IMR-90 (cell line): ENCODE results near the gene INPP5A.

ENCODE experiments used
- RAD21 ChIP-seq: IDR thresholded peaks from 2 replicates; pipeline ENCODE4 v1.6.1; 2012; ENCODE audit warnings: low read length, improper control_type of control experiment
- TF ChIP-seq, protein P1 (sequence below): conservative IDR thresholded peaks from 2 replicates; pipeline ENCODE4 v1.5.1; 2012; ENCODE audit warnings: mild to moderate bottlenecking, low read depth, low read length, improper control_type of control experiment

DNA sequence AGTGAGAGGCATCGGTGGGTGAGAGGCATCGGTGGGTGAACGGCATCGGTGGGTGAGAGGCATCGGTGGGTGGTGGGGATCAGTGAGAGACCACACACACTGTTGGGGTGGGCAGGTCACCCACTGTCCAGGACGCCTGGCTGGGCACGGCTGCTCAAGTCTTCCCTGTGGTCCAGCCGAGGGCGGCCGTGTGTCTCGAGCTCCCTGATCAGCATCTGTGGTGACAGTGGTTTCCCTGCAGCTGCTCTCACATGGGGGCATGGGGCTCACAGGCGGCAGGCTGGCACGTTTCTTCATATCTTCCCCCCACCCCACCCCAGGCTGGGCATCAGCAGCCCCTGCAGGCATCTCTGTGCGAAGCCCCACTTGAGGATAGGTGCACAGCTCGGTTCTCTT is 170.2 kb downstream of the INPP5A start:
- TF ChIP-seq, protein P1, sequence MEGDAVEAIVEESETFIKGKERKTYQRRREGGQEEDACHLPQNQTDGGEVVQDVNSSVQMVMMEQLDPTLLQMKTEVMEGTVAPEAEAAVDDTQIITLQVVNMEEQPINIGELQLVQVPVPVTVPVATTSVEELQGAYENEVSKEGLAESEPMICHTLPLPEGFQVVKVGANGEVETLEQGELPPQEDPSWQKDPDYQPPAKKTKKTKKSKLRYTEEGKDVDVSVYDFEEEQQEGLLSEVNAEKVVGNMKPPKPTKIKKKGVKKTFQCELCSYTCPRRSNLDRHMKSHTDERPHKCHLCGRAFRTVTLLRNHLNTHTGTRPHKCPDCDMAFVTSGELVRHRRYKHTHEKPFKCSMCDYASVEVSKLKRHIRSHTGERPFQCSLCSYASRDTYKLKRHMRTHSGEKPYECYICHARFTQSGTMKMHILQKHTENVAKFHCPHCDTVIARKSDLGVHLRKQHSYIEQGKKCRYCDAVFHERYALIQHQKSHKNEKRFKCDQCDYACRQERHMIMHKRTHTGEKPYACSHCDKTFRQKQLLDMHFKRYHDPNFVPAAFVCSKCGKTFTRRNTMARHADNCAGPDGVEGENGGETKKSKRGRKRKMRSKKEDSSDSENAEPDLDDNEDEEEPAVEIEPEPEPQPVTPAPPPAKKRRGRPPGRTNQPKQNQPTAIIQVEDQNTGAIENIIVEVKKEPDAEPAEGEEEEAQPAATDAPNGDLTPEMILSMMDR: no peak
- TF ChIP-seq RAD21: no peak
